Chondrocyte (in vitro differentiated cells): Measurements from ENCODE around the gene HMCN2. TPM values are rescaled to one million over a fixed set of nuclear protein-coding genes. Genes with fewer than 3 reads are reported as not detected.
"Not testable (repeated sequence)": the region's sequence is repeated elsewhere in the genome, so short reads cannot be mapped to it uniquely, and the experiment has no call there.

Experiments
- DNase-seq: peaks from one replicate; pipeline ENCODE4 v3.0.0; 2021; ENCODE audit warnings: mixed read lengths, low spot score
- H3K27ac Mint-ChIP-seq: one replicate; pipeline ENCODE4 v1.8.0; 2021; ENCODE audit warnings: mild to moderate bottlenecking, moderate library complexity, mixed read lengths; ENCODE audit not compliant: unreplicated experiment
- H3K27me3 Mint-ChIP-seq: 2 replicates; pipeline ENCODE4 v1.8.0; 2021; ENCODE audit warnings: low read depth, mixed read lengths
- H3K36me3 Mint-ChIP-seq: 2 replicates; pipeline ENCODE4 v1.8.0; 2021; ENCODE audit warnings: low read depth, mixed read lengths
- H3K4me1 Mint-ChIP-seq: 2 replicates; pipeline ENCODE4 v1.8.0; 2021; ENCODE audit warnings: low read depth, mild to moderate bottlenecking, mixed read lengths
- H3K4me3 Mint-ChIP-seq: one replicate; pipeline ENCODE4 v1.8.0; 2021; ENCODE audit warnings: mild to moderate bottlenecking, moderate library complexity, mixed read lengths; ENCODE audit not compliant: unreplicated experiment
- H3K9me3 Mint-ChIP-seq: 2 replicates; pipeline ENCODE4 v1.8.0; 2021; ENCODE audit warnings: low read depth, mixed read lengths
- total RNA-seq: library from RNA; stranded (reverse); gene quantifications from 3 replicates; pipeline ENCODE4 v1.2.1, GENCODE V29; 2021
- TF ChIP-seq, protein P1 (sequence below): fragments of 200-600 bp; sonication (generic); IDR thresholded peaks from 2 replicates; pipeline ENCODE4 v1.5.0; 2021; ENCODE audit warnings: antibody characterized with exemption, mild to moderate bottlenecking, moderate library complexity

The HMCN2 gene
- total RNA-seq, 1 donor from 2014 or later: 0.05 TPM

DNA sequence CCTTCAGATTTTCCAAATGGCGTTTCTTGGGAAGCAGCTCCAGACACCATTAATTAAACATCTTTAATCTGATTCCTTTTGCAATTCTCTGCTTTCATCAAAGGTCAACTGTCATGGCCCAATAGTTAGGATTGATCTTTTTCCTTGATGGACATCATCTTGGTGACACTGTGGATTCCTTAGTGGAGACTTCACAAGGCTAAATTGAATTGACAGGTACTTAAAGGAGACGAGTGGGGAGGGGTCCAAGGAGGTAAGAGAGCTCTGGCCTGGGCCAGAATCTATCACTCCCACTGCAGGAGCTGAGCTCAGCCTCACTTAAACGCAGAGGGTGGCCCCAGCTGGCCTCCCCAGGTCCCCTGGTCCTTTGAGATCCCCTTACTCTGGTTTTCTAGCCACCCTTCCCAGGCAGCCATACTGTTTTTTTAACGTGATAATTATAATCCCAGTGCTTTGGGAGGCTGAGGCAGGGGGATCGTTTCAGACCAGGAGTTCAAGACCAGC is 9.9 kb upstream of the HMCN2 start:
- Mint-ChIP-seq H3K4me3 (no peak overlapping the region), H3K4me1 (no peaks in the 10 kb centered on the region), H3K27ac (no peak overlapping the region), H3K9me3 (peaks cover 3% of the 10 kb centered on the region), H3K36me3 (peaks cover 4% of the 10 kb centered on the region), H3K27me3 (peaks cover 18% of the 10 kb centered on the region)
- DNase-seq: peak; percentile 9
- TF ChIP-seq, protein P1, sequence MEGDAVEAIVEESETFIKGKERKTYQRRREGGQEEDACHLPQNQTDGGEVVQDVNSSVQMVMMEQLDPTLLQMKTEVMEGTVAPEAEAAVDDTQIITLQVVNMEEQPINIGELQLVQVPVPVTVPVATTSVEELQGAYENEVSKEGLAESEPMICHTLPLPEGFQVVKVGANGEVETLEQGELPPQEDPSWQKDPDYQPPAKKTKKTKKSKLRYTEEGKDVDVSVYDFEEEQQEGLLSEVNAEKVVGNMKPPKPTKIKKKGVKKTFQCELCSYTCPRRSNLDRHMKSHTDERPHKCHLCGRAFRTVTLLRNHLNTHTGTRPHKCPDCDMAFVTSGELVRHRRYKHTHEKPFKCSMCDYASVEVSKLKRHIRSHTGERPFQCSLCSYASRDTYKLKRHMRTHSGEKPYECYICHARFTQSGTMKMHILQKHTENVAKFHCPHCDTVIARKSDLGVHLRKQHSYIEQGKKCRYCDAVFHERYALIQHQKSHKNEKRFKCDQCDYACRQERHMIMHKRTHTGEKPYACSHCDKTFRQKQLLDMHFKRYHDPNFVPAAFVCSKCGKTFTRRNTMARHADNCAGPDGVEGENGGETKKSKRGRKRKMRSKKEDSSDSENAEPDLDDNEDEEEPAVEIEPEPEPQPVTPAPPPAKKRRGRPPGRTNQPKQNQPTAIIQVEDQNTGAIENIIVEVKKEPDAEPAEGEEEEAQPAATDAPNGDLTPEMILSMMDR: no peak

DNA sequence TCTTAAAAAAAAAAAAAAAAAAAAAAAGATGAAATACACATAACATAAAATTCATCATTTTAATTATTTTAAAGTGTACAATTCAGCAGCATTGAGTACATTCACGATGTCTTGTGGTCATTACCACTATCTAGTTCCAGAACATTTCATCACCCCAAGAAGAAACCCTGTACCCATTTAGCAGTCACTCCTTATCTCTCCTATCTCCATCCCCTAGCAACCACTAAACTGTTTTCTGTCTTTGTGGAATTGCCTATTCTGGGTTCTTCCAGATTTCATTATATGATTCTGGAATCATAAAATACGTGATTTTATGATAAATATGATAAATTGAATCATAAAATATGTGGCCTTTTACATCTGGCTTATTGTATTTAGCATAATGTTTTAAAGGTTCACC is 8.9 kb upstream of the HMCN2 start:
- no peak for DNase-seq
- H3K9me3 Mint-ChIP-seq: no peaks in the 10 kb centered on the region
- TF ChIP-seq, protein P1: no peak
- peaks cover under 1% of the 10 kb centered on the region for H3K36me3 Mint-ChIP-seq
- H3K27ac Mint-ChIP-seq: no peak overlapping the region
- H3K27me3 Mint-ChIP-seq: peaks cover 28% of the 10 kb centered on the region
- no peaks in the 10 kb centered on the region for H3K4me1 Mint-ChIP-seq
- H3K4me3 Mint-ChIP-seq: no peak overlapping the region

DNA sequence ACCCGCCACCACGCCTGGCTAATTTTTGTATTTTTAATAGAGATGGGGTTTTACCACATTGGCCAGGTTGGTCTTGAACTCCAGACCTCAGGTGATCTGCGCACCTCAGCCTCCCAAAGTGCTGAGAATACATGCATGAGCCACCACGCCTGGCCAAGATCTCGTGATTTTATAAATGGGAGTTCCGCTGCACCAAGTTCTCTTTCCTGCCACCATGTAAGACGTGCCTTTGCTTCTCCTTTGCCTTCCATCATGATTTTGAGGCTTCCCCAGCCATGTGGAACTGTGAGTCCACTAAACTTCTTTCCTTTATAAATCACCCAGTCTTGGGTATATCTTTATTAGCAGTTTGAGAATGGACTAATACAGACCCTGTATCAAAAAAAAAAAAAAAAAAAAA is 7.4 kb upstream of the HMCN2 start:
- H3K36me3 Mint-ChIP-seq, H3K4me3 Mint-ChIP-seq, H3K9me3 Mint-ChIP-seq, H3K27ac Mint-ChIP-seq, H3K4me1 Mint-ChIP-seq: not testable (repeated sequence)
- DNase-seq: peak; percentile 6
- H3K27me3 Mint-ChIP-seq: peaks cover 38% of the 10 kb centered on the region

DNA sequence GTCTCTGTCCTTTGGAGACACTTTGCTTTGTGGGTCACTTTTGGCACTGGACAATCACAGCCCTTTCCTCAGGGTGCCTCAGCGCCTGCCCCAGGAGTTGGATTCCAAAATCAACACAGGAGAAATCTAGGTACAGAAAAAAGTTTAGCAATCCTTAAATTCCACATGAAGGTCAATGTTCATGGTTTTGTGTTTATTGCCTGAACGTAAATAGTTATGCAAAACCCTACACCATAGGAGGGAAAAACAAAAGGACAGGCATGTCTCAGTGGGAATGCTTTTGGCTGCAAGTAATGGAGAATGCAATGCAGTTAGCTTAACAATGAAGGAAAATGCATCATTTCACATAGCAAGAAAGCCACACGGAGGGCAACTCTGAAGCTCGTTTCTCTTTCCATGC is 6.5 kb upstream of the HMCN2 start:
- no peaks in the 10 kb centered on the region for H3K9me3 Mint-ChIP-seq
- H3K4me3 Mint-ChIP-seq: no peak overlapping the region
- no peak overlapping the region for H3K27ac Mint-ChIP-seq
- TF ChIP-seq, protein P1: no peak
- H3K27me3 Mint-ChIP-seq: peaks cover 48% of the 10 kb centered on the region
- peak; percentile 2 for DNase-seq
- H3K36me3 Mint-ChIP-seq: no peaks in the 10 kb centered on the region
- no peaks in the 10 kb centered on the region for H3K4me1 Mint-ChIP-seq

DNA sequence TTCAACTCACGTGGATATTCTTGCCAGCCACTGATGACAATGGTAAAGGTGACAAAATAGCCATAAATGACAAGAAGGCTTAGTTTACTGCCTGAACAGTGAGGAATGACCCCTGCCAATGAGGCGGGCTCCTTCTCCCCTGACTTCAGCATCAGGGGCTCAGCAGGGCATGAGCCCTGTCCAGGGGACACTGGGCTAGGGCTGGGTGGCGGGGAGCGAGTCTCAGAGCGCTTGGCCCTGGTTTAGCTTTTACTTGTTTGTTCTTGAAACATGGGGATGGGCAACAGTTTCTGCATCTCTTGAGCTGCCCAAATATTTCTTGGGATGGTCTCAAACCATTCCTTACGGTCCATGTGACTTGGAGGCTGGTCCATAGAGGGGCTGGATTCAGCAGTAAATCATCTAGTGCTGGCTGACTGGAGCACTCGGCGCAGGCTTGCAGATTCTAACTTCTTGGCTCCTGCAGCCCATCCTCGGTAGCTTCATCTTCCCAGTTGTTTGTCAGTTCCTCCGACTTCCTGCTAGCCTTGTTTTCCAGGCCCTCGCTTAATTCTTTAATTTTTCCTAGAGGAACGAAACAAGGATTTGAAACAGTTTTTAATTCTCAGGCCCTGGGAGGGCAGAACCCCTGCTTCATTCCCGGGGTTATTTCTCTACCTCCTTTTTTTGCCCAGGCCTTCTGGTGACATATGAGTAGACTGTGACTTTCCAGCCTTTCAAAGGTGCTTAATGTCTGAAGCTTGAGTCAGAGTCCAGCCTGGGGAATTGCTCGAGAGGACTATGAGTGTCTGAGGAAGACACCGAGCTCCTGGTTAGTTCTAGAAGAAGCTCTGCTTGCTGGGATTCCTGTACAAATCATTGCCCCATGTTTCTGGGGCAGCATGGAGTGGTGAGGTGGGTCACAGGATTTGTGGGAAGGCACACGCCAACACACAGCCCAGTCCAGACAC is 4.5 kb upstream of the HMCN2 start:
- H3K4me3 Mint-ChIP-seq: no peak overlapping the region
- H3K27ac Mint-ChIP-seq: no peak overlapping the region
- H3K27me3 Mint-ChIP-seq: peaks cover 59% of the 10 kb centered on the region
- no peaks in the 10 kb centered on the region for H3K36me3 Mint-ChIP-seq
- peak; percentile 51 for DNase-seq
- peaks cover 1% of the 10 kb centered on the region for H3K4me1 Mint-ChIP-seq
- no peaks in the 10 kb centered on the region for H3K9me3 Mint-ChIP-seq
- TF ChIP-seq, protein P1: no peak
